Esophagus muscularis mucosa (tissue), 4 donors: ENCODE measurements around the gene CDK5RAP2. TPM values are rescaled to one million over a fixed set of nuclear protein-coding genes. Genes with fewer than 3 reads are reported as not detected.
"Not testable (repeated sequence)": the region's sequence is repeated elsewhere in the genome, so short reads cannot be mapped to it uniquely, and the experiment has no call there.

Experiments used
- DNase-seq: peaks from one replicate; pipeline ENCODE4 v3.0.0-alpha.2; 2017; ENCODE audit errors: extremely low spot score
- H3K27ac ChIP-seq, 4 donors: fragments of 200-600 bp; sonication (generic); replicated peaks in 1 of 4; 1 replicate in 3 of 4; 2 replicates in 1 of 4; pipeline ENCODE4 v1.5.1; 2016 to 2019; ENCODE audit warnings: mild to moderate bottlenecking in 1 of 4
- H3K27me3 ChIP-seq, 4 donors: fragments of 200-600 bp; sonication (generic); one replicate each; pipeline versions ENCODE4 v1.5.1 to v1.6.0; 2016 to 2019
- H3K36me3 ChIP-seq, 4 donors: fragments of 200-600 bp; sonication (generic); one replicate each; pipeline ENCODE4 v1.5.1; 2016 to 2019
- H3K4me1 ChIP-seq, 4 donors: fragments of 200-600 bp; sonication (generic); one replicate each; pipeline ENCODE4 v1.5.1; 2016 to 2019
- H3K4me3 ChIP-seq, 4 donors: fragments of 200-600 bp; sonication (generic); 1 replicate in 2 of 4; 2 replicates in 2 of 4; pipeline ENCODE4 v1.5.1; 2016 to 2019; ENCODE audit warnings: mild to moderate bottlenecking in 4 of 4, moderate library complexity in 1 of 4
- H3K9me3 ChIP-seq, 4 donors: fragments of 200-600 bp; sonication (generic); 1 replicate in 3 of 4; 2 replicates in 1 of 4; pipeline ENCODE4 v1.5.1; 2016 to 2019
- EP300 ChIP-seq: sonication (generic); formaldehyde crosslinking; IDR thresholded peaks from one replicate; pipeline ENCODE4 v1.6.1; 2017; ENCODE audit warnings: antibody characterized with exemption
- POLR2A ChIP-seq: fragments of 450-650 bp; IDR thresholded peaks from one replicate; pipeline ENCODE4 v1.6.1; 2017; ENCODE audit warnings: antibody characterized with exemption, moderate library complexity, mild to moderate bottlenecking, low read depth
- POLR2AphosphoS5 ChIP-seq, 2 donors: sonication (generic); formaldehyde crosslinking; IDR thresholded peaks; one replicate each; pipeline ENCODE4 v1.6.1; 2017; ENCODE audit warnings: antibody characterized with exemption in 2 of 2
- WGBS: methylation state at CpG from one replicate; pipeline ENCODE4 v1.1.5; 2018; 5-methylcytosine and 5-hydroxymethylcytosine counted together
- intact Hi-C: fragments of 100-400 bp; cut with DNase I; formaldehyde crosslinking; loops from one replicate; pipeline ENCODE4 v1.15.1; 2023
- total RNA-seq, 4 donors: library from RNA; depleted of rRNA; stranded (reverse); fragments of >200 nt; gene quantifications; one replicate each; pipeline versions ENCODE4 v1.1.0 to v1.2.1, GENCODE V29; 2016
- TF ChIP-seq, protein P1 (sequence below), 3 experiments: fragments of 200-600 bp in 2 of 3; fragments of 450-650 bp in 1 of 3; sonication (generic) in 2 of 3; IDR thresholded peaks; one replicate each; pipeline ENCODE4 v1.5.1; 2017 to 2019; ENCODE audit warnings: antibody characterized with exemption in 3 of 3, mild to moderate bottlenecking in 2 of 3, moderate library complexity in 1 of 3

The CDK5RAP2 gene
- total RNA-seq, 4 donors from 2014 or later: 34.6 to 38.6 (median 36.7) TPM

DNA sequence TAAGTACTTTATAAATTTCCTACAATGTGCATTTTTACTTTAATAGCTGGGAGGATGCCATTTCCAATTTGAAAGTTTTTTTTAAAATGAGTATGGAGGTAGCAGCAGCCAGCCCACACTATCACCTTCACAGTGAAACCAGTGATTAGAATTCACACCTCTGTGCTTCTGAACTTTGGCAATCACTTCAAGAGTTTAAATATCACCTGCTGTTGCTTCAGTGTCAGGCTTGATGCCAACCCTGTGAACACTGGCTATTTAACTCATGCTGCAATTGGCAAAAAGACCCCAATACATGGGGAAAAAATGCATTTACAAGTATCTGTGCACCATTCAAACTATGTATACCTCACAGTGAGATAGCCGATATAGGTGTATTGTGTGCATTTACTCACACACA, 57.4 kb downstream of the CDK5RAP2 start:
- Histone ChIP-seq H3K27me3 (no peaks in the 10 kb centered on the region), H3K27ac (no peak overlapping the region), H3K36me3 (peaks cover 35 to 83% (median 62%) of the 10 kb centered on the region in 4 donors), H3K9me3 (no peaks in the 10 kb centered on the region), H3K4me1 (no peaks in the 10 kb centered on the region), H3K4me3 (no peak overlapping the region)
- WGBS: 100% methylated on average over 1 of the region's 1 CpG
- no peak for TF ChIP-seq POLR2A
- TF ChIP-seq POLR2AphosphoS5 (IDR thresholded peaks at IDR 0.05): no peak
- TF ChIP-seq, protein P1, sequence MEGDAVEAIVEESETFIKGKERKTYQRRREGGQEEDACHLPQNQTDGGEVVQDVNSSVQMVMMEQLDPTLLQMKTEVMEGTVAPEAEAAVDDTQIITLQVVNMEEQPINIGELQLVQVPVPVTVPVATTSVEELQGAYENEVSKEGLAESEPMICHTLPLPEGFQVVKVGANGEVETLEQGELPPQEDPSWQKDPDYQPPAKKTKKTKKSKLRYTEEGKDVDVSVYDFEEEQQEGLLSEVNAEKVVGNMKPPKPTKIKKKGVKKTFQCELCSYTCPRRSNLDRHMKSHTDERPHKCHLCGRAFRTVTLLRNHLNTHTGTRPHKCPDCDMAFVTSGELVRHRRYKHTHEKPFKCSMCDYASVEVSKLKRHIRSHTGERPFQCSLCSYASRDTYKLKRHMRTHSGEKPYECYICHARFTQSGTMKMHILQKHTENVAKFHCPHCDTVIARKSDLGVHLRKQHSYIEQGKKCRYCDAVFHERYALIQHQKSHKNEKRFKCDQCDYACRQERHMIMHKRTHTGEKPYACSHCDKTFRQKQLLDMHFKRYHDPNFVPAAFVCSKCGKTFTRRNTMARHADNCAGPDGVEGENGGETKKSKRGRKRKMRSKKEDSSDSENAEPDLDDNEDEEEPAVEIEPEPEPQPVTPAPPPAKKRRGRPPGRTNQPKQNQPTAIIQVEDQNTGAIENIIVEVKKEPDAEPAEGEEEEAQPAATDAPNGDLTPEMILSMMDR (IDR thresholded peaks at IDR 0.05): no peak
- TF ChIP-seq EP300: no peak
- intact Hi-C loops: no loop called here
- DNase-seq: no peak

DNA sequence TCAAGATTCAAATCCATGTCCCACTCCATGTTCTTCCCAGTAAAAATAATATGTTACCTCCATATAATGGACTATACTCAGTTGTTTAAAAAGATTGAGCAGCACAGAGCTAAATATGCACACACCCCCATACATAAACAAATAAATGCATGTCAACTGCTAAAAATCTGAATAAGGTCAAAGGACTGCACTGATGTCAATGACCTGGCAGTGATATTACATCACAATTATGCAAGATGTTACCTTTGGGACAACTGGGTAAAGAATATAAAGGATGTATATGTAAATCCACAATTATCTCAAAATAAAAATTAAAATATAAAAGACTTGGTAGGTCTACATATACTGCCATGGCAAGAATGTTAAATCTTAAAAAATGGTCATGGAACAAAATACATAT, 57.9 kb downstream of the CDK5RAP2 start:
- intact Hi-C loops: no loop called here
- H3K9me3 ChIP-seq: no peaks in the 10 kb centered on the region
- H3K36me3 ChIP-seq: peaks cover 33 to 83% (median 59%) of the 10 kb centered on the region in 4 donors

DNA sequence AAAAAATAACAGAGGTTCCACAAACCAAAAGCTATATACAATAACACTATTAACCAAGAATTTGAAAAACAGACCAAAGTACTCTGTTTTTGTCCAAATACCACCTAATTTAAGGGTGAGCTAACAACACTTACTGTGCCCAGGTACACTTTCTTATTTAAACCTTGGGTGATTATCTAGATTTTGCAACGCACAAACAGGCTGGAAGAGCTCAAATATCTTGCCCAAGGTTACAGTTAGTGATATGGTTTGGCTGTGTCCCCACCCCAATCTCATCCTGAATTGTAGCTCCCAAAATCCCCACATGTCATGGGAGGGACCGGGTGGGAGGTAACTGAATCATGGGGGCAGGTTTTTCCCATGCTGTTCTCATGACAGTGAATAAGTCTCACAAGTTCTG, 58.9 kb downstream of the CDK5RAP2 start:
- Histone ChIP-seq H3K36me3 (peaks cover 33 to 83% (median 55%) of the 10 kb centered on the region in 4 donors), H3K27me3 (no peaks in the 10 kb centered on the region), H3K4me3 (no peak overlapping the region), H3K27ac (no peak overlapping the region), H3K9me3 (no peaks in the 10 kb centered on the region), H3K4me1 (no peaks in the 10 kb centered on the region)
- TF ChIP-seq POLR2AphosphoS5 (IDR thresholded peaks at IDR 0.05) (no peak), POLR2A (no peak), EP300 (no peak)
- TF ChIP-seq, protein P1 (IDR thresholded peaks at IDR 0.05): no peak
- DNase-seq: no peak
- WGBS: 100% methylated on average over 2 of the region's 2 CpGs
- intact Hi-C loops: no loop called here

More for the DNA sequence above, 57.9 kb downstream of the CDK5RAP2 start:
- TF ChIP-seq POLR2A: no peak
- no peak for TF ChIP-seq EP300
- TF ChIP-seq POLR2AphosphoS5 (IDR thresholded peaks at IDR 0.05): no peak
- TF ChIP-seq, protein P1 (IDR thresholded peaks at IDR 0.05): no peak
- Histone ChIP-seq H3K27me3 (no peaks in the 10 kb centered on the region), H3K27ac (no peak overlapping the region), H3K4me3 (no peak overlapping the region), H3K4me1 (no peaks in the 10 kb centered on the region)
- DNase-seq: no peak

DNA sequence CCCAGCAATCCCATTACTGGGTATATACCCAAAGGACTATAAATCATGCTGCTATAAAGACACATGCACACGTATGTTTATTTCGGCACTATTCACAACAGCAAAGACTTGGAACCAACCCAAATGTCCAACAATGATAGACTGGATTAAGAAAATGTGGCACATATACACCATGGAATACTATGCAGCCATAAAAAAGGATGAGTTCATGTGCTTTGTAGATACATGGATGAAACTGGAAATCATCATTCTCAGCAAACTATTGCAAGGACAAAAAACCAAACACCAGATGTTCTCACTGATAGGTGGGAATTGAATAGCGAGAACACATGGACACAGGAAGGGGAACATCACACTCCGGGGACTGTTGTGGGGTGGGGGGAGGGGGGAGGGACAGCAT, 64.0 kb downstream of the CDK5RAP2 start:
- H3K27ac ChIP-seq, H3K9me3 ChIP-seq, intact Hi-C loops, H3K4me3 ChIP-seq, DNase-seq, H3K27me3 ChIP-seq, H3K4me1 ChIP-seq: not testable (repeated sequence)
- 96% methylated on average over 4 of the region's 4 CpGs for WGBS
- peaks cover 19 to 76% (median 36%) of the 10 kb centered on the region in 4 donors for H3K36me3 ChIP-seq

DNA sequence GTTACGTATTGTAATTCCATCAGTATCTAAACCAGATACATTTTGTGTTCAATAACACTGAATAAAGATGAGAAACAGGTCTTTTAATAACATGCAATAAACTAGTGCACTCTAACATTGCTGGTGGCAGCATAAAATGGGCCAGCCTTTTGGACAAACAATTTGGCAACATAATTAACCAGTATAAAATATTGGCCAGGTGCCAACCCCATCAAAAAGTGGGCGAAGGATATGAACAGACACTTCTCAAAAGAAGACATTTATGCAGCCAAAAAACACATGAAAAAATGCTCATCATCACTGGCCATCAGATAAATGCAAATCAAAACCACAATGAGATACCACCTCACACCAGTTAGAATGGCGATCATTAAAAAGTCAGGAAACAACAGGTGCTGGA, 64.5 kb downstream of the CDK5RAP2 start:
- intact Hi-C loops, H3K9me3 ChIP-seq, DNase-seq, H3K4me3 ChIP-seq, H3K4me1 ChIP-seq, H3K27me3 ChIP-seq, H3K27ac ChIP-seq: not testable (repeated sequence)
- H3K36me3 ChIP-seq: peaks cover 19 to 80% (median 38%) of the 10 kb centered on the region in 4 donors
- 94% methylated on average over 3 of the region's 3 CpGs for WGBS

DNA sequence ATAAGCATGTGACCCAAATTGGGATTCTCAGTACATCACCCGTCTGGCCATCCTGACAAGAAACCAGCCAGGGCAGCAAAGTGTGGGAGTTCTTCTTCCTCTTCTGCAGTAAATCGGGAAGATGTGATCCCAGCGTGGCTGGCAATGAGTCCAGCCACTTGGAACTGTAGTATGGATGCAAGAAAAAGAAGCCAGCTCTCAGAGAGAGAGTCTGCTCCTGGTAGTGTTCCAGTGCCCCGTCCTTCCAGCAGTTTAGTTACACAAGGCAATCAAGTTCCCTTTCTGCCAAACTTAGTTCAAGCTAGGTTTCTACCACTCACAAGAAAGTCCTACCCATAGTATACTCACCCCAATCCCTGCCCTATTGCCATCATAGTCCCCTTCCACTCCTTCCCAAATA, 65.6 kb downstream of the CDK5RAP2 start:
- Histone ChIP-seq H3K27ac (no peak overlapping the region), H3K4me1 (no peaks in the 10 kb centered on the region), H3K27me3 (no peaks in the 10 kb centered on the region), H3K9me3 (no peaks in the 10 kb centered on the region), H3K4me3 (no peak overlapping the region), H3K36me3 (peaks cover 19 to 79% (median 39%) of the 10 kb centered on the region in 4 donors)
- WGBS: 100% methylated on average over 3 of the region's 4 CpGs
- intact Hi-C loops: no loop called here
- no peak for DNase-seq
- TF ChIP-seq, protein P1 (IDR thresholded peaks at IDR 0.05): no peak
- TF ChIP-seq POLR2AphosphoS5 (IDR thresholded peaks at IDR 0.05): no peak
